MCF 10A (cell line): ENCODE results near the gene EBPL. TPM values are rescaled to one million over a fixed set of nuclear protein-coding genes. Genes with fewer than 3 reads are reported as not detected.

Experiments
- BruUV-seq: library from RNA; stranded (reverse); fragments of 400-500 nt; replicated peaks from 2 replicates; lab custom pipeline; 2021; lab: Mats Ljungman, UMichigan
- CTCF ChIA-PET: fragments of 300-600 bp; sonication (Branson Sonifier 250); formaldehyde crosslinking; extraction: SDS; loops from one replicate; lab custom pipeline; 2021; ENCODE audit warnings: antibody characterized with exemption, inconsistent platforms; lab: Yijun Ruan, JAX
- POLR2A ChIA-PET: fragments of 300-600, 350-650 bp; sonication (Branson Sonifier 250); formaldehyde crosslinking; extraction: SDS; loops from one replicate; lab custom pipeline; 2020; ENCODE audit warnings: antibody characterized with exemption, inconsistent platforms; lab: Yijun Ruan, JAX
- DNase-seq: peaks from one replicate; pipeline ENCODE4 v3.0.0-alpha.2; 2018; ENCODE audit not compliant: unreplicated experiment
- H3K27ac Mint-ChIP-seq: one replicate; pipeline ENCODE4 v1.8.0; 2022; ENCODE audit warnings: mild to moderate bottlenecking, low read depth, mixed read lengths; ENCODE audit not compliant: unreplicated experiment
- H3K27me3 Mint-ChIP-seq: one replicate; pipeline ENCODE4 v1.8.0; 2022; ENCODE audit warnings: mixed read lengths; ENCODE audit not compliant: insufficient read depth, unreplicated experiment
- H3K36me3 Mint-ChIP-seq: one replicate; pipeline ENCODE4 v1.8.0; 2022; ENCODE audit warnings: mild to moderate bottlenecking, moderate library complexity, mixed read lengths; ENCODE audit not compliant: insufficient read depth, unreplicated experiment
- H3K4me1 Mint-ChIP-seq: one replicate; pipeline ENCODE4 v1.8.0; 2022; ENCODE audit warnings: mixed read lengths; ENCODE audit not compliant: insufficient read depth, unreplicated experiment
- H3K4me3 Mint-ChIP-seq: one replicate; pipeline ENCODE4 v1.8.0; 2022; ENCODE audit warnings: mild to moderate bottlenecking, moderate library complexity, mixed read lengths; ENCODE audit not compliant: unreplicated experiment
- H3K9me3 Mint-ChIP-seq: one replicate; pipeline ENCODE4 v1.8.0; 2022; ENCODE audit warnings: mixed read lengths; ENCODE audit not compliant: unreplicated experiment
- intact Hi-C: fragments of 100-400 bp; cut with micrococcal nuclease; formaldehyde crosslinking; loops from 2 replicates; pipeline ENCODE4 v1.14.1; 2022
- total RNA-seq: library from RNA; stranded (reverse); gene quantifications from 2 replicates; pipeline ENCODE4 v1.2.3, GENCODE V29; 2022
- TF ChIP-seq, protein P1 (sequence below): fragments of 200-600 bp; IDR thresholded peaks from one replicate; pipeline ENCODE4 v1.8.0; 2022; ENCODE audit warnings: antibody characterized with exemption, mild to moderate bottlenecking; ENCODE audit not compliant: unreplicated experiment

Gene EBPL
- total RNA-seq, 1 experiment from 2014 or later, result 121 TPM

GRCh38 chr13:49652355-49653305 lies 38.7 kb downstream of the EBPL start:
- peak; percentile 59 for DNase-seq
- no TSS peak for BruUV-seq
- Mint-ChIP-seq H3K9me3 (no peaks in the 10 kb centered on the region), H3K27ac (no peak overlapping the region), H3K36me3 (peaks cover 38% of the 10 kb centered on the region), H3K4me3 (no peak overlapping the region), H3K27me3 (no peaks in the 10 kb centered on the region), H3K4me1 (no peaks in the 10 kb centered on the region)
- ChIA-PET POLR2A (interaction anchor here (0.6 kb wide), 1 partner anchor 12 kb away, joined by 3 read pairs; no protein-coding TSS in a partner anchor), CTCF (interaction anchor here (0.7 to 1.5 kb wide), 4 partner anchors 137 to 1264 kb away, joined by 3 to 4 read pairs (median 4); no protein-coding TSS in a partner anchor)
- intact Hi-C loops, result loop anchor here (1.0 to 5.0 kb wide), 2 partner anchors 196 to 1420 kb away; no protein-coding TSS in a partner anchor
- TF ChIP-seq, protein P1, sequence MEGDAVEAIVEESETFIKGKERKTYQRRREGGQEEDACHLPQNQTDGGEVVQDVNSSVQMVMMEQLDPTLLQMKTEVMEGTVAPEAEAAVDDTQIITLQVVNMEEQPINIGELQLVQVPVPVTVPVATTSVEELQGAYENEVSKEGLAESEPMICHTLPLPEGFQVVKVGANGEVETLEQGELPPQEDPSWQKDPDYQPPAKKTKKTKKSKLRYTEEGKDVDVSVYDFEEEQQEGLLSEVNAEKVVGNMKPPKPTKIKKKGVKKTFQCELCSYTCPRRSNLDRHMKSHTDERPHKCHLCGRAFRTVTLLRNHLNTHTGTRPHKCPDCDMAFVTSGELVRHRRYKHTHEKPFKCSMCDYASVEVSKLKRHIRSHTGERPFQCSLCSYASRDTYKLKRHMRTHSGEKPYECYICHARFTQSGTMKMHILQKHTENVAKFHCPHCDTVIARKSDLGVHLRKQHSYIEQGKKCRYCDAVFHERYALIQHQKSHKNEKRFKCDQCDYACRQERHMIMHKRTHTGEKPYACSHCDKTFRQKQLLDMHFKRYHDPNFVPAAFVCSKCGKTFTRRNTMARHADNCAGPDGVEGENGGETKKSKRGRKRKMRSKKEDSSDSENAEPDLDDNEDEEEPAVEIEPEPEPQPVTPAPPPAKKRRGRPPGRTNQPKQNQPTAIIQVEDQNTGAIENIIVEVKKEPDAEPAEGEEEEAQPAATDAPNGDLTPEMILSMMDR, result peak; percentile 34

DNA sequence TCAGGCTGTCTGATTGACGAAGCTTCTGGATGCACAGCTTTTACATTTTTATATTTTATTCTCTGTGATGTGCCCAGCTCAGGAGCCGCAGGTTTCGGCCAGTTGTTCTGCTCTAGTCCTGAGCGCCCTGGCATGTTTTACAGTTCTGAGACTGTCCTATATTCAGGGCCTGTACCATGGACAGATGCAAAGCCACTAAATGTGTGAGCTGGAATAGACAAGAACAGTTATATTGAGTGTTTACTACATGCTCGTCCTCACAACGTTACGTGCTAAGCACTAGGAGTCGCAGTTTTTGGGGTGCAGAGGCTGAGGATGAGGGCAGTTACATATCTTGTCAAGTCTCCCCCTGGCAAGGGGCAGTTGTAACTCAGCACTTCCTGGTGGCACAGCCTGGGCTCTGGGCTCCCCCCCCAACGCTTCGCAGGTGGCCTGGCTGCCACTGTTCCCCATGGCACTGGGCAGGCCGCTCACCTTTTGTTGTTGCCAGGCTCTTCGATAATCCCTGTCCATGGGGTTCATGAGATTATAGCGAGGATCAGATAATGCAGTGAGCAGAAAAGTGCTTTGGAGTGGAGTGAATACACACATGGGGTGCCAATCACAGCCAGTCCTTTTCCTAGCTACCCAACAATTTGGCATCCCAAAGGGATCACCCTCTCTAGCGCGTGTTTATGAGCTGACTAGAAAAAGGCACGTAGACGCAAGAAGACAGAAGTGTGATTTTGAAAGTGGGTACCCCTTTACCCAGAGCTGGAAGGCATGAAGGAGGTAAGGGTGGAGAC lies 39.5 kb downstream of the EBPL start:
- no peak overlapping the region for H3K4me3 Mint-ChIP-seq

GRCh38 chr13:49649963-49650312 lies 41.3 kb downstream of the EBPL start:
- no peak for DNase-seq
- H3K4me1 Mint-ChIP-seq, result no peaks in the 10 kb centered on the region
- ChIA-PET CTCF (interaction anchor here (0.6 to 1.8 kb wide), 2 partner anchors 199 to 330 kb away, joined by 4 read pairs; no protein-coding TSS in a partner anchor), POLR2A (interaction anchor here (1.1 to 2.3 kb wide), 3 partner anchors 41 to 210 kb away, joined by 3 to 5 read pairs (median 4); partner anchors contain the start of gene EBPL)
- TF ChIP-seq, protein P1, result no peak
- intact Hi-C loops, result loop anchor here (5.0 kb wide), 1 partner anchor 1422 kb away; no protein-coding TSS in a partner anchor
- H3K4me3 Mint-ChIP-seq, result no peak overlapping the region
- H3K27ac Mint-ChIP-seq, result no peak overlapping the region
- H3K27me3 Mint-ChIP-seq, result no peaks in the 10 kb centered on the region
- H3K36me3 Mint-ChIP-seq, result peaks cover 14% of the 10 kb centered on the region
- H3K9me3 Mint-ChIP-seq, result no peaks in the 10 kb centered on the region
- no TSS peak for BruUV-seq

More for the DNA sequence above, 39.5 kb downstream of the EBPL start:
- no peaks in the 10 kb centered on the region for H3K9me3 Mint-ChIP-seq
- H3K4me1 Mint-ChIP-seq, result no peaks in the 10 kb centered on the region
- BruUV-seq, result no TSS peak
- H3K27ac Mint-ChIP-seq, result no peak overlapping the region
- no peak for DNase-seq
- H3K36me3 Mint-ChIP-seq, result peaks cover 29% of the 10 kb centered on the region
- no peaks in the 10 kb centered on the region for H3K27me3 Mint-ChIP-seq
- TF ChIP-seq, protein P1, result no peak
- POLR2A ChIA-PET, result no interaction called here
- CTCF ChIA-PET, result interaction anchor here (0.7 to 1.3 kb wide), 3 partner anchors 138 to 1265 kb away, joined by 3 to 4 read pairs (median 3); no protein-coding TSS in a partner anchor
- intact Hi-C loops, result loop anchor here (1.0 to 5.0 kb wide), 2 partner anchors 197 to 1421 kb away; no protein-coding TSS in a partner anchor
